Mesangial cell (primary cell): ENCODE measurements around the gene NR4A3. TPM values are rescaled to one million over a fixed set of nuclear protein-coding genes. Genes with fewer than 3 reads are reported as not detected.

ENCODE experiments used
- total RNA-seq: library from RNA; depleted of rRNA; stranded (reverse); fragments of >200 nt; gene quantifications from 2 replicates; pipeline ENCODE4 v1.2.3, GENCODE V29; 2015

Gene NR4A3
- total RNA-seq, result 0.13 TPM in 1 of 2 replicates, not detected in the other

GRCh38 chr9:99821396-99822108 is at the start of gene NR4A3:
NR4A3 (plus strand) TSS chr9:99821885; CDS start chr9:99828043, 6,158 bp downstream.

GRCh38 chr9:99906403-99907207 is 84.9 kb downstream of the NR4A3 start, which contains the start of gene STX17:
STX17 (plus strand) TSS chr9:99906654; CDS start chr9:99915240, 8,586 bp downstream.

Other genes with a start within 250 kb of the NR4A3 start
- gene STX17, start 84.8 kb downstream of the NR4A3 start, total RNA-seq, result 9.9 and 15.0 TPM in 2 replicates